Fibroblast of pulmonary artery (primary cell): ENCODE results near the gene CRACDL.

Experiments used
- DNase-seq: peaks from one replicate; pipeline ENCODE4 v3.0.0-alpha.2; 2010; ENCODE audit warnings: low read depth
- H3K4me3 ChIP-seq: replicated peaks from 2 replicates; pipeline ENCODE4 v1.5.1; 2011; ENCODE audit warnings: low read depth, mild to moderate bottlenecking, control low read depth, low read length, moderate library complexity
- TF ChIP-seq, protein P1 (sequence below): IDR thresholded peaks from 2 replicates; pipeline ENCODE4 v1.5.1; 2011; ENCODE audit warnings: mild to moderate bottlenecking, control low read depth, low read length, inconsistent platforms; ENCODE audit errors: missing control alignments

CRACDL gene

DNA sequence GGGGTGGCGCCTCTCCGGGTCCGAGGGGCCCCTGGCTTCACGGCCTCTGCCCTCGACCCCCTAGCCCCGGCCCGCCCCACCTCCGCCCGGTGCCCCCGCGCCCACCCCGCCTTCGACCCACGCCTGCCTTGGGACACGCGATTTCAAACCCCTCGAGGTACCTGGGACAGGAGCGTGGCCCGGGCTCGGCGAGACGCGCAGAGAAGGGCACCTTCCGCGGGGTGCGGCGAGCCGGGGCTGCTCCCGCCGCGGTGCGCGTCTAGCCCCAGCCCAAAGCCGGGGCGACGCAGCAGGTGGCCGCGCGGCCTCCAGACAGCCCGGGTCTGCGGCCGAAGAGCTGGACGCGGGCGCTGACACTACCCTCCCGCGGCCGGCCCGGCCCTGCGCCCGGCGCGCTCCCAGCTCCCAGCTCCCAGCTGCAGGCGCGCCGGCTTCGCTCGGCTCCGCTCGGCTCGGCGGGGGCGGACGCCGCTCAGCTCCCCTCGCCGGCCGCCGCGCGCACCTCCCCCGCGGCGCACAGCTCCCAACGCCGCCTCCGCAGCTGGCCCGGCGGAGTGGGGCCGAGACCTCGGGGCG, at the start of gene CRACDL:
Gene CRACDL (minus strand): TSS at position 449 of the 576 bp plus-strand sequence. CDS start 89,425 bp downstream, outside the sequence.
- TF ChIP-seq, protein P1, sequence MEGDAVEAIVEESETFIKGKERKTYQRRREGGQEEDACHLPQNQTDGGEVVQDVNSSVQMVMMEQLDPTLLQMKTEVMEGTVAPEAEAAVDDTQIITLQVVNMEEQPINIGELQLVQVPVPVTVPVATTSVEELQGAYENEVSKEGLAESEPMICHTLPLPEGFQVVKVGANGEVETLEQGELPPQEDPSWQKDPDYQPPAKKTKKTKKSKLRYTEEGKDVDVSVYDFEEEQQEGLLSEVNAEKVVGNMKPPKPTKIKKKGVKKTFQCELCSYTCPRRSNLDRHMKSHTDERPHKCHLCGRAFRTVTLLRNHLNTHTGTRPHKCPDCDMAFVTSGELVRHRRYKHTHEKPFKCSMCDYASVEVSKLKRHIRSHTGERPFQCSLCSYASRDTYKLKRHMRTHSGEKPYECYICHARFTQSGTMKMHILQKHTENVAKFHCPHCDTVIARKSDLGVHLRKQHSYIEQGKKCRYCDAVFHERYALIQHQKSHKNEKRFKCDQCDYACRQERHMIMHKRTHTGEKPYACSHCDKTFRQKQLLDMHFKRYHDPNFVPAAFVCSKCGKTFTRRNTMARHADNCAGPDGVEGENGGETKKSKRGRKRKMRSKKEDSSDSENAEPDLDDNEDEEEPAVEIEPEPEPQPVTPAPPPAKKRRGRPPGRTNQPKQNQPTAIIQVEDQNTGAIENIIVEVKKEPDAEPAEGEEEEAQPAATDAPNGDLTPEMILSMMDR, result no peak
- no peak for DNase-seq
- H3K4me3 ChIP-seq, result no peak within 1 kb of the TSS

DNA sequence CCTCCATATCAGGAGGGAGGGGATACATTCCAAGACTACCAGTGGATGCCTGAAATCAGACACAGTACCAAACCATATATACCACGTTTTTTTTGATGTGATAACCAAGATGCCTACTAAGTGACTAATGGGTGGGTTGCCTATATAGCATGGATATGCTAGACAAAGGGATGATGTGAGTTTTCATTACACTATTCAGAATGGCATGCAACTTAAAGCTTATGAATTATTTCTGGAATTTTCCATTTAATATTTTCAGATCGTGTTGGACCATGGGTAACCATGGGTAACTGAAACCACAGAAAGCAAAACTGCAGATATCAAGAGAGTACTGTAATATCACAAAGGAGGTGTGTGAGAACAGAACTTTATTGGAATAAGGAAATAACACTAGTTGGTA, 39.6 kb upstream of the CRACDL start:
- H3K4me3 ChIP-seq, result no peak overlapping the region
- DNase-seq, result no peak
- TF ChIP-seq, protein P1, result no peak

DNA sequence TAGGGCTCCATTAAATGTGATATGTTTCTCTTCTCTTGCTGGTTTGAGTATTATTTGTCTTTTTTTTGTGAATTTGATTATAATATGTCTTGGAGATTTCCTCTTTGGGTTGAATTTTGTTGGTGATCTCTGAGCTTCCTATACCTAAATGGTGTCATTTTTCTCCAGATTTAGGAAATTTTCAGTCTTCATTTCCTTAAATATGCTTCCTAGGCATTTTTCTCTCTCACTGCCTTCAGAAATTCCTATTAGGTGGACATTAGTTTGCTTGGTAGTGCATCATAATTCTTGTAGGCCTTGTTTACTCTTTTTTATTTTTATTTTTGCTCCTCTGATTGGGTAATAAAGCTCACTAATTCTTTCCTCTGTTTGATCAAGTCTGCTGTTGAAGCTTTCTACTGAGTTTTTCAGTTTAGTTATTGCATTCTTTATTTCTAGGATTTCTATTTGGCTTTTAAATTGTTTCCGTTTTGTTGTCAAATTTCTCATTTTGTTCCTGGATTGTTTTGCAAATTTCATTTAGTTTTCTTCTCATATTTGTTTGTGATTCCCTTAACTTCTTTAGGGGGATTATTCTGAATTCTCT, 36.6 kb upstream of the CRACDL start:
- DNase-seq, result no peak
- no peak overlapping the region for H3K4me3 ChIP-seq
- TF ChIP-seq, protein P1, result no peak

DNA sequence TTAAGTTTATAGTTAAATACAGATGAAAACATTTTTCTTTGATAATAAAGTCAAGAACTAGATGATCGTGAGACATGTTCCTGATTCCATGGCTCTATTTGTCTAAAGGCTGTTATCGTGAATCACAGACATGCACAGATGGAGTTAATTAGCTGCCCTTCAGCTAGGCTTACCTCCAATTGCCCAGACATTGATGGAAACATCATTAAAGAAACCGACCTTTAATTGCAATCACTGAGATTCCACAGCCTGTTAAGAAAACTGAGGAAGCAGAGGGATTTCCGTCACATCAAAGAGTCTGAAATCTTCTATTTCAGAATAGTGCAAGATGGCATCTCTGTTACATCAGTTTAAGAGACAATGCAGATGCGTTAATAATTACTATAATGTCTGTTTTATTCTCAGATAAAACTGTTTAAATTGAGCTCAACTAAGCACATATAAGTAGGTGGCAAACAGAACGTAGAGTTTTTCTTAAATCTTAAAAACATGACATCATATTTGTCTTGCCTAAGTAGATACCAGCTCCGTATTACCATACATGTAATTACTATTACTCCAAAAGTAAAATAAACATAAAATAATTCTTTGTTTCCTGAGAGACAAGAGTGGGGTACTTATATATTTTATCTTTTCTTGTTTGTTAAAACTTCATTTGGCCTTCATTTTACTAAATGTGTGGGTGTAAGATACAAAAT, 23.9 kb upstream of the CRACDL start:
- TF ChIP-seq, protein P1, result no peak
- DNase-seq, result no peak
- H3K4me3 ChIP-seq, result no peak overlapping the region

DNA sequence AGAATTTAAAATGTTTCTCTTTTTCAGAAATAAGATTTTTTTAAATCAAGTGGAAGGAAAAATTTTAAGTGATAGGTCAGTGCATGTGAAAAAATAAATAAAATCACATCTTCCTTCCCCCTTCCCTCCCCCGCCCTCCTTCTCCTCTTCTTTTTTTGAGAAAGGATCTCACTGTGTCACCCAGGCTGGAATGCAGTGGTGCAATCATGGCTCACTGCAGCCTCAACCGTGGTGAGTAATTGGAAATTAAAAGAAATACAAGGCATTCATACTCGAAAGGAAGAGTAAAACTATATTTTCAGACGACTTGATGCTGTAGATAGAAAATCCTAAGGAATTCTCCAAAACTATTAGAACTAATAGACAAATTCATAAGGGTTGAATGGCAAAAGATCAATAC, 16.9 kb upstream of the CRACDL start:
- peak; percentile 6 for DNase-seq
- H3K4me3 ChIP-seq, result no peak overlapping the region
- TF ChIP-seq, protein P1, result no peak

DNA sequence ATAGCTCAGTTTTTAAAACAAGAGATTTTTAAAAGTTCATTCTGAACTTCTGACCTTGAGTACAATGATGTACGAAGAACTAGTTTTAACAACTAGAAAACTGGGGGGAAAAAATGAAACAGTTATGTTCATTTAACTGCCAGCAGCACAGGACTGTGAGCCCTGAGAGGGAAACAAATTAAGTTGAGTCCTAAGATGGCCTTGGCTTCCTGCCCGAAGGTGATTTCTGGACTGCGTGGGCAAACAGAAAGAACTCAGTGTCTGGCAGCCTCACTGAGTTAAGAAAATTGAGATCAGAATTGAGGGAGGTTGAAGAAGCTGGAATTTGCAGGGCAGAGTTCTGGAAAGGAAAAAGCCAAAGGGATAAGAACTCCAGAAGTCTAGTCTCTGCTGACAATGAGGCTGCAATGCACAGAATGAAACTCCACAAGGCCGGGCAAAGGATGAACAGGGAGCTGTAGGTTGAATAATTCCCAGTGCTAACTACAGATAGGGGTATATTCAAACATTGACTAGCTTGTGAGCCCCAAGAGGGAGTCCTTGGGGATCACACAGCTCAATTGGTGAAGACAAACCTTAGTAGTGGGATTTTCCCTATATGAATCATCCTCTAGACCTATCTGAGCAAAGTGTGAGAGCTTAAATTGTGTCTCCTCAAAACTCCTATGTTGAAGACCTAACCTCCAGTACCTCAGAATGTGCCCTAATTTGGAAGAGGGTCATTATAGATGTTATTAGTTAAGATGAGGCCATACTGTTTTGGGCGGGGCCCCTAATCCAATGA, 13.1 kb upstream of the CRACDL start:
- no peak overlapping the region for H3K4me3 ChIP-seq
- TF ChIP-seq, protein P1, result no peak
- no peak for DNase-seq
